GM19468 (cell line): Measurements from ENCODE around the gene XPR1.
"Not testable (repeated sequence)": the region's sequence is repeated elsewhere in the genome, so short reads cannot be mapped to it uniquely, and the experiment has no call there.

Source experiments
- ATAC-seq: cut with Tn5 transposase; IDR thresholded peaks from one replicate; pipeline ENCODE4 v1.9.1; 2021; ENCODE audit warnings: mild to moderate bottlenecking, moderate library complexity, moderate number of reproducible peaks; ENCODE audit not compliant: unreplicated experiment; ENCODE audit errors: extremely low read depth

Gene XPR1

DNA sequence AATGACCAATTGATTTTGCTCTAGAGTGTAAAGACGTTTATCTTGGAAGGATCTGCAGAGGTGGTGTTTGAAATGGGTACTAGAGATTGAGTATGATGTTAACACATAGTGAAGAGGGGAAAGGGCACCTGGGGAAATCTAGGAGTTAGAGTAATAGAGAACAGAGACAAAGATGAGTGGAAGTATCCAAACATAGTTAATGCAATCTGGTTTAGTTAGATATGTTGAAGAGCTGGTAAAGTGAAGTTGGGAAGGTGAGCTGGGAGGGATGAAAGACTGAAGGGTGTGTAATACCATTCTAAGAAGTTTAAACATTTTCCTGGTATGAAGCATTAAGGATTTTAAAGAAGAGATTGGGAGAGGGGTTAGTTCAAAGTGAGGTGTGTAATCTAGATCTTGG lies 11.0 kb downstream of the XPR1 start:
- no peak for ATAC-seq

GRCh38 chr1:180643693-180644092 lies 11.9 kb downstream of the XPR1 start:
- ATAC-seq = no peak

DNA sequence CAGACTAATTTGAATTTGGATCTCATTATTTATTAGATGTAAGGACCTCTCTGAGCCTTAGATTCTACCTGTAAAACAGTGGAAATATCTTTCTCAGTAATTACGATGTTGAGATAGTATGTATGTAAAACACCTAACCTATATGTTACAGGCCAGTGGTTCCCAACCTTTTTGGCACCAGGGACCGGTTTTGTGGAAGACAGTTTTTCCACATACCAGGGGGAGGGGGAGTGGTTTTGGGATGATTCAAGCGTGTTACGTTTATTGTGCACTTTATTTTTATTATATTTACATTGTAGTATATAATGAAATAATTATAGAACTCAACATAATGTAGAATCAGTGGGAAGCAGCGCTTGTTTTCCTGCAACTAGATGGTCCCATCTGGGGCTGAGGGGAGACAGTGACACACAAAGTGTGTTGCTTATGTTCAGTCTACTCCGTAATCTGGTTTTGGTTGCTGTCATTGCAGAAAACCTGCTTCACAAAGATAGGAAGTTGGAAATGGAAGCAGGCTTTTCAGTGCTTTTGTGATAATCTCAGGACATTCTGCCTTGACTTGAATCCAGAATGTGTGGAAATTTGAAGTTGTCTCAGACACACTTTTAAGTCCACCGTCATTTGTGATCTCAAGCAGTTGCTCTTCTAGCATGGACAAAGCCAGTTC lies 12.8 kb downstream of the XPR1 start:
- ATAC-seq = no peak

DNA sequence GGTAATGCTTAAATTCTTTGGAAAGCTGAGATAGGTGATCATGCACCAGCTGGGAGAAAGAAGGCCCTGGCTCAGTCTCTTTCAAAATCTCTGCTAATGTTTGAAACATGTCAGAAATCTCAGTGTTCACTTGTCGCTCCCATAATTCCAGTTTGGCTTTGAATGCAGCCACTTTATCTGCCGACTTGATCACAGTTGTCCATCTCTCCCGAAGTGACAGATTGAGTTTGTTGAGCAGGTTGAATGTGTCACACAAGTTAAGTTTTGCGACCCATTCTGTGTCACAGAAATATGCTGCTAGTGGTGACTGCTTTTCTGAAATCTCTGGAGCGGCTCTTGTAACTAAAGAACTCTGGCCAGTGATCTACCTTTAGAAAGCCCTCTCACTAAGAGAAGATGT lies 13.4 kb downstream of the XPR1 start:
- ATAC-seq = not testable (repeated sequence)

GRCh38 chr1:180646093-180646492 lies 14.3 kb downstream of the XPR1 start:
- no peak for ATAC-seq

DNA sequence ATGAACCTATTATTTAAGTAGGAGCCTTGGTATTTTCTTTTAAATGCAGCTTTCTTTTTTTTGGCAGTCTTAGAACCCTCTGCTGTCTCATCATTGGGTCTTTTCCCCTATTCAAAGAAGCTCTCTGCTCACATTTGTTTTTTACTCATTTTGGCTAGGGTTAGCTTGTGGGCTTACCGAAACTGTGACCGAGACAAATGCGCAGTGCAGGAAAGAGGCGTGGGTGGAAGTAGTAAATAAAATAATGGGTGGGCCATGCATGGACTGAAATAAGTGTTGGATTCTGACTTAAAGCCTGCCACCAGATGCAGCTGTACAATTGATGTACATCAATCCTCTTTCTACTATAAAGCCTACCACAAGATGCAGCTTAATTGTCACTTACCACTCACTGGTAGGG lies 14.7 kb downstream of the XPR1 start:
- ATAC-seq = no peak

DNA sequence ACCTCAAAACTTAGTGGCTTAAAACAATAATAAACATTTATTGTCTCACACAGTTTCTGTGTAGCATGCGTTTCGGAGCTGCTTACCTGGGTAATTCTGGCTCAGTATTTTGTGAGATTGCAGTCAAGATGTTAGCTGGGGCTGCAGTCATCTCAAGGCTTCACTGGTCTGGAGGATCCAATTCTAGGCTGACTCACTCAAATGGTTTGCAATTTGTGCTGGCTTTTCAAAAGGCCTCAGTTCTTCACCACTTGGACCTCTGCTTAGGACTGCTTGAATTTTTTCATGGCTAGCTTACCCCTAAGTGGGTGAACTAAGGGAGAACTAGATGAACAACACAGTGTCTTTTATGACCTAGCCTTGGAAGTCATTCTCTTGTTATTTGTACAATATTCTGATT lies 21.0 kb downstream of the XPR1 start:
- no peak for ATAC-seq

- no peak for ATAC-seq
Observed at GRCh38 chr1:180662709-180663108, 30.9 kb downstream of the XPR1 start.

GRCh38 chr1:180670681-180671080 lies 38.9 kb downstream of the XPR1 start:
- ATAC-seq = no peak

DNA sequence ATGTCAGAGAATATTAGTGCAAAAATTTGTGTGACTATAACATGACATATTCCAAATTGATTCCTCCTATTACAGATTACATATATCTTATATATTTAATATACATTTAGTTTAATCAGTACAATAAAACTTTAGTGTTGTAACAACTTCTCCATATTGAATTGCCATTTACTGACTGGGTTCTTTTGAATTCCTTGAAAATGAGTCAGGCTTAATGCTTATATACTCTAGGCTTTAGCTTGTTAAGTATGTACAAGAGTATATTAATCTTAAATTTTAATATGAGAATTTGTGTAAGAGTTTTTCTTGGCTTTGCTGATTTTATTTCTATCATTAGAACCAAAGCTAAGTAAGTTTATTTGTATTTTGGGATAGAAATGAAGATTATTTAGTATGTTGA lies 40.3 kb downstream of the XPR1 start:
- no peak for ATAC-seq

GRCh38 chr1:180672505-180672904 lies 40.7 kb downstream of the XPR1 start:
- no peak for ATAC-seq

- no peak for ATAC-seq
Observed at GRCh38 chr1:180674603-180675530, 43.0 kb downstream of the XPR1 start.

- no peak for ATAC-seq
Observed at GRCh38 chr1:180675586-180675985, 43.8 kb downstream of the XPR1 start.

GRCh38 chr1:180680558-180681144 lies 48.8 kb downstream of the XPR1 start:
- no peak for ATAC-seq

- ATAC-seq = not testable (repeated sequence)
Observed at GRCh38 chr1:180683117-180683516, 51.3 kb downstream of the XPR1 start.

- ATAC-seq = no peak
Observed at GRCh38 chr1:180691322-180691913, 59.6 kb downstream of the XPR1 start.

DNA sequence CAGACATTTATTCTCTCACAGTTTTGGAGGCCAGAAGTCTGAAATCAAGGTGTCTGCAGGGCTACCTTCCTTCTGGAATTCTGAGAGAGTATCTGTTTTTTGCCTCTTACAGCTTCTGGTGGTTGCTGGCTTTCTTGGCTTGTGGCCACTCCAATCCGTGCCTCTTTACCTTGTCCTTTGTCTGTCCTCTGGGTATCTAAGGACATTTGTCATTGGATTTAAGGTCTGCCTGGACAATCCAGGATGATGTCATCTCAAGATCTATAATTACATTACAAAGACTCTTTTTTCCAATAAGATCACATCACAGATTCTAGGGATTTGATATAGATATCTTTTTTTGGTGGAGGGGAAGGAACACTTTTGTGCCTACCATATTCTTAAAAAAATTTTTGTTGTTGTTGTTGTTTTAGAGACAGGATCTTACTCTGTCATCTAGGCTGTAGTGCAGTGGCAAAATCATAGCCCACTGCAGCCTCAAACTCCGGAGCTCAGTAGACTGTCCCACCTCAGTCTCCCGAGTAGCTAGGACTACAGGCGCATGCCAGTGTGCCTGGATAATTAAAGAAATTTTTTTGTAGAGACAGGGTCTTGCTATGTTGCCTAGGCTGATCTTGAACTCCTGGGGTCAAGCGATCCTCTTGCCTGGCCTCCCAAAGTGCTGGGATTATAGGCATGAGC lies 61.9 kb downstream of the XPR1 start:
- no peak for ATAC-seq

GRCh38 chr1:180695282-180695681 lies 63.5 kb downstream of the XPR1 start:
- ATAC-seq = no peak

DNA sequence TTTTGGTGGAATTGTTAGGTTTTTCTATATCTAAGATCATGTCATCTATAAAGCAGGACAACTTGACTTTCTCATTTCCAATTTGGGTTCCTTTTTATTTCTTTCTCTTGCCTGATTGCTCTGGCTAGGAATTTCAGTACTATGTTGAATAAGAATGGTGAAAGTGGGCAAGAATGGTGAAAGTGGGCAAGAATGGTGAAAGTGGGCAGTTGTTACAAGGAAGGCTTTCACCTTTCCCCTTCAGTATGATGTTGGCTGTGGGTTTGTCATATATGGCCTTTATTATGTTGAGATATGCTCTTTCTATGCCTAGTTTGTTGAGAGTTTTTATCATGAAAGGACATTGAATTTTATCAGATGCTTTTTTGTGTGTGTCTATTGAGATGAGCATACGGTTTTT lies 64.5 kb downstream of the XPR1 start:
- no peak for ATAC-seq

DNA sequence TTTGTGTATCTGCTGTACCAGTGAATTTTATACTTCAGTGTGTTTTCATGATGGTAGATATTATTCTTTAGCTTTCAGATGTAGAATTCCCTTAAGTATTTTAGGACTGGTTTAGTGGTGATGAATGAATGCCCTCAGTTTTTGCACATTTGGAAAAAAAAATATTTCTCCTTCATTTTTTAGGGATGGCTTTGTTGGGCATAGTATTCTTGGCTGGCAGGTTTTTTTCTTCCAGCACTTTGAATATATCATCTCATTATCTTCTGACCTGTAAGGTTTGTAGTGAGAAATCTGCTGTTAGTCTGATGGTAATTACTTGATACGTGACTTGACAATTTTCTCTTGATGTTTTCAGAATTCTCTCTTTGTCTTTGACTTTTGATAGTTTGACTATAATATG lies 66.8 kb downstream of the XPR1 start:
- ATAC-seq = no peak
